ENCODE measurements around the gene PRODH.
"Not testable (repeated sequence)": the region's sequence is repeated elsewhere in the genome, so short reads cannot be mapped to it uniquely, and the experiment has no call there.

Gene PRODH

GRCh38 chr22:18967391-18968010 lies 31.4 kb upstream of the PRODH start:
- DNase-seq: not testable (repeated sequence)

GRCh38 chr22:18966748-18967147 lies 30.7 kb upstream of the PRODH start:
- DNase-seq: no peak

GRCh38 chr22:18965526-18966421 lies 29.7 kb upstream of the PRODH start:
- no peak for DNase-seq

DNA sequence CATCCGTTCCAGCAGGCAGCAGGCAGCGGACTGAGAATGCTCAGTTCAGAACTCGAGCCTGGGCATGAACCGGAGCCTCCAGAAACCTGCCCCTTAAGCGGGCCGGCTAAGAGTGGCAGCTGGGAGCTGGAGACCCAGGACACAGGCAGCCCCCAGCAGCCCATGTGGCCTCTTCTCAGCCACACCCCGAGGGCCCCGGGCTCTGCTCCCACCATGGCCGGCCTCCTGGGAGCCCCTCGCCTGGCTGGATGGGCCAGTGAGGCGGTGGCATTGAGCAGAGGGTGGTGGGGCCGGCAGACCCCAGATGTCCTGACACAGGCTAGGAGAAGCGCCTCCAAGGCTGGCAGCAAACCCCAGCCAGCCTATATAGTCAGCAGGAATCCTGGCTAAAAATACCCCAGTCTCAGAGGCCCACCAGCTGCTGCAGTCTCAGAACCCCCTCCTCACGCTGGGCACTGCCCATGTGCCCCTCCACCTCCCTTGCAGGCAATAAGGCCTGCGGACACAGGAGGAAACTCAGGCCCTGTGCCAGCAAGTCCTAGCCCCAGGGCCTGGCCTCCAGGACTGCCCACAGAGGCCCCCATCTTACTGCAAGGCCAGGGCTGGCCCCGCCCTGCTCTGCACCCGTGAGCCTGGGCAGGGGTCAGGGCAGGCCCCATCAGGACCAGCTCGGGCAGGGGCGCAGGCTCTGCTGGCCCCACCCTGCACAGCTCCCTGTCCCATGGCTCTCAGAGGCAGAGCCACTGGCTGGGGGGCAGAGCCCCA lies 28.6 kb upstream of the PRODH start:
- not testable (repeated sequence) for DNase-seq

DNA sequence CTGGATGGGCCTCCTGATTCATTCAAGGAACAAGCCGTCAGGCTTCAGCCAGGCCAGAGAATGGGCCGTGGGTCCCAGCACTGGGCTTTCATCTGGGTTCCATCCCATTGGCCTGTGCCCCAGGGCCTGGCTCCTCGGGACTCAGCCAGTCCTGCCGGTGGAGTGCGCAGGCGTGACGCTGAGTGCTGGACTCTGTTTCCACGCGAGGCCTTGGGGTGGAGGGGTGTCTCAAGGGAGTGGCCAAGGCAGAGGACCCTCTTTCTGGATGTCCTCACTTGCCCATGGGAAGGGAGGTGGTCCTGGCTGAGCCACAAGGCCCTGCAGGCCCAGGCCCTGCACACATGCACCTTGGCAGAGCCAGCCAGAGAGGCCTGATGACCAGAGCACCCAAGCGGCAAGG lies 28.0 kb upstream of the PRODH start:
- not testable (repeated sequence) for DNase-seq

- DNase-seq: no peak
Observed at GRCh38 chr22:18962308-18962635, 26.2 kb upstream of the PRODH start.

DNA sequence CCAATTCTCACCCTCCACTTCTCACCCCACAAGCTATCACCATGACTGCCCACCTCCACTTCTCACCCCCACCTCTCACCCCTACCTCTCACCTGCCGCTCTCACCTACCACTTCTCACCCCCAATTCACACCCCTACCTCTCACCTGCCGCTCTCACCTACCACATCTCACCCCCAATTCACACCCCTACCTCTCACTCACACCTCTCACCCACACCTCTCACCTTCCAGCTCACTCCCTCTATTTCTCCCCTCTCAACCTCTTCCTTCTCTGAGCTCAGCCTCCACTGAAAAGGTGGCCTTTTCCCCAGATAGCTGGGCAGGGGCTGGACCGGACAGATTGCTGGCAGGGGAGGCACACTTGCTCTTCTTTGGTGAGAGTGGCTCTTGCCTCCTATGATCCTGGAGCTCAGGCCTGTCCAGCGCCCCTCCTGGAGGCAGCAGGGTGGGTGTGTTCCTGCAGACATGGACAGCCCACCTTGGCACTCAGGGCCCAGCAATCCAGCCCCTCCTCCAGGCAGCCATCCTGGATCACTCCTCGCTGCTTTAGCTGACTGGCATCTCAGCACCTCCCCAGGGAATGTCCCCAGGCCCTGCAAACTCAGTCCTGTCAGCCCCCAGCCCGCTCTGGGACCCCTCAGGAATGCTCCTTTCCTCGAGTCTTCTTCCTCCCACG lies 25.7 kb upstream of the PRODH start:
- DNase-seq: not testable (repeated sequence)

DNA sequence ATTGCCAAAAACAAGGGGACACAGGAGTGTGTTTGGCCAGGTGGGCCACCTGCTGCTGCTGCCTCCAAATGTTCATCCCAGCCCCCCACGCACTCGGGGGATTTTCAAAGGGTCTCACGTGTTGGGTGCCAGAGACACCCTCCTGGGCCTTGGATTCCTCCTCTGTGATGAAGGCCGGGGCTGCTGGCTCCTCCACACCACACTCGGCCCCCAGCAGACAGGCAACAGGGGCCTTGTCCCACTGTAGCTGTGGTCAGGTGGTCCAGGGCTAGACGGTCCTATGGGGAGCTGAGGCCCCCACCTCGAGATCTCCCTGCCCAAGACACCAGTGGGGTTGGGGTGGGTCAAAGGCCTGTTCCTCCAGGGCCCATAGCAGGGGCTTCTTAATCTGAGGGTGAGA lies 25.1 kb upstream of the PRODH start:
- not testable (repeated sequence) for DNase-seq

DNA sequence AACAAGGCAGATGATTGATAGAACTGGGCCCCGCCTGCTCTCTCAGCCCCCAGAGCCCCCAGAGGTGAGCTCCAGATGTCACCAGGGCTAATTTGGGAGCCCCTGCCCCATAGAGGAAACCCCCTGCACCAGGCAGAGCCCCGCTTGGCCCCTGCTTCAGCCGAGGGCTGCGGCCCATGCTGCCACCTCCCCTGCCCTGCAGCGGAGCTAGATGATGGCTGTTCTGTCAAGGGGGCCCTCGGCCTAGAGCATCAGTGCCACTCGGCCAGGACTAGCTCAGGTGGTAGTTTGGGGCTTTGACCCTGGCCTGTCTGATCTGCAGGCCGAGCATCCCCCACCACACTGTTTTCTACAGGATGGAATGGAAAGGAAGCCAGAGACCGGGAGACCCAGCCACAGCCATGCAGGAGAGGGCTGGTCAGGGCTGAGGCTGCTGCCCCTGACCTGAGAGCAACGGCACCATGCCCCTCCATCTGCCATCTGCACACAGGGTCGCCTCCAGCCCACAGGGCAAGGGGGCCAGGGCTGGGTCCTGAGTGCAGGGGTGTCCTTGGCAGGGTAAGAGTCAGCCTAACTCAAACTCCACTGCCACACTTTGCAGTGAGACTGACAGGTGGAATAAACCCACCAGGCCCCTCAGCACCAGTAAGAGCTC lies 24.2 kb upstream of the PRODH start:
- DNase-seq: not testable (repeated sequence)

DNA sequence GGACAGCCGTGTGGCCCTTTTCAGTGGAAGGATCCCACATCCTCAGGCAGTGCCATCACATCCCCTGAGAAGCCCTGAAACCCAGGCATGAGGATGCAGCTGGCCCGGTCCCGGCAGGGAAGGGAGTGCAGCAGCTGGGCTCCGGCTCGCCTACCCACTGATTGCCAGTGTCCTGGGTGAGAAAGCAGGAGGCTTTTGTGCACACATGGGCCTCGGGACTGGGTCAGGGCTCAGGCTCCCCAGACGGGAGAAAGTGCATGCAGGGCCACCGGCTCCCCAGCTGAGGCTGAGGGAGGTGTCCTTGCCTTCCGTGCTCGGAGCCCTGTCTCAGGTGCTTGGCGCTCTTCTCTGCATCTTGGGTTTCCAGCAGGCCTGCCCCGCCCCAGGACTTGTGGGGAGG lies 23.6 kb upstream of the PRODH start:
- DNase-seq: not testable (repeated sequence)

DNA sequence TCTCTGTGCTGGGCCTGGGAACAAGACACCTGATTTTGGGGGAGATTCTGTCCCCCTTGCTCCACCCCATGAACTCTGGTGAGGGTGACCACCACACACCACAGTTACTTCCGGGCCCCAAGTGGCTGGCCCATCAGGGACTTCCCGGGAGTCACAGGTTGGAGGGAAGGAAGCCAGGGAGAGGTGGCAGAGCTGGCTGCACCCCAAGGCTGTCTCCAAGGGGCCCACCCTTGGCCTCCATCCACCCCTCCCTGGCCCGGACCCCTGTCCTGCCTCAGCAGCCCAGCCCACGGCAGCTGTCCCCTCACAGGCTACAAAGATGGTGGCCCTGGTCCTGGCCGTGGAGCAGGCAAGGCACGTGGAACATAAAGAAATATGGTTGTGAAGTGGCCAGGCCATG lies 23.2 kb upstream of the PRODH start:
- DNase-seq: not testable (repeated sequence)

DNA sequence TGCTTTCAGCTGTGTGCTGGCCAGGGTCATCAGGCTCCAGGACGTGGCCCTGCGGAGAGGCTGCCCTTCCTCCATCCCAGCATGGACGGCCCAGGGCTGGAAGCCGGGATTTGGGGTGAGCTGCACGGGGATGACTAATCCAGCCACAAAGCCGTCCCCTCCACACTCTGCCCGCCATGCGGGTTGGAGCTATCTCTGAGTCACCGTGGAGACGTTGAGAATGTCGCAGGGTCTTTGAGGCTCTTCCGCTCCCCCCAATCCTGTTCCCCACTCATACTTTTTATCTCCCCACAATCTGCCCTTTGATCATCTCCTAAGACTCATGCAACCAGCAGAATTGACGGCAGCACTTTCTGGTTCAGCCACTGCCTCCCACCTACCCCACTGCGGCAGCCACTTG lies 22.6 kb upstream of the PRODH start:
- DNase-seq: not testable (repeated sequence)

GRCh38 chr22:18958321-18958705 lies 22.2 kb upstream of the PRODH start:
- DNase-seq: not testable (repeated sequence)

GRCh38 chr22:18957621-18958320 lies 21.7 kb upstream of the PRODH start:
- DNase-seq: not testable (repeated sequence)

DNA sequence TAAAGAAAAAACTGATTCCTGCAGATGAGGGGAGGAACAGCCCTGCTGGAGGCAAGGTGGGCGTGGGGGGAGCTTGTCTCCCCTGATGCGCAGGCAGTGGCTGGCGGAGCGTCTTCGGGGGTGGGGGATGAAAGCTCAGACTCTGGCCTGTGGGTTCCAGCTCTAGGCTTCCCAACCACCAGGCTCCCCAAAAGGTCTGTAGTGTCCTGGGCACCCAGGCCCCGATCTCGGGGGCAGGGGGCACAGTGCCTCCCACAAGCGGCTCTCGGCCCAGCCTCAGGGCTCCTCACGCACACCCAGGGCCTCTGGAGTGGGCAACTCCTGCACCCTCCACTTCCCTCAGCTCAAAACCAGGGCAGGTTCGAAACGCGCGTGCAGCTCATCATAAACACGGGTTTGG lies 20.9 kb upstream of the PRODH start:
- not testable (repeated sequence) for DNase-seq

- DNase-seq: not testable (repeated sequence)
Observed at GRCh38 chr22:18956121-18956895, 20.2 kb upstream of the PRODH start.

- DNase-seq: no peak
Observed at GRCh38 chr22:18955696-18956095, 19.6 kb upstream of the PRODH start.

DNA sequence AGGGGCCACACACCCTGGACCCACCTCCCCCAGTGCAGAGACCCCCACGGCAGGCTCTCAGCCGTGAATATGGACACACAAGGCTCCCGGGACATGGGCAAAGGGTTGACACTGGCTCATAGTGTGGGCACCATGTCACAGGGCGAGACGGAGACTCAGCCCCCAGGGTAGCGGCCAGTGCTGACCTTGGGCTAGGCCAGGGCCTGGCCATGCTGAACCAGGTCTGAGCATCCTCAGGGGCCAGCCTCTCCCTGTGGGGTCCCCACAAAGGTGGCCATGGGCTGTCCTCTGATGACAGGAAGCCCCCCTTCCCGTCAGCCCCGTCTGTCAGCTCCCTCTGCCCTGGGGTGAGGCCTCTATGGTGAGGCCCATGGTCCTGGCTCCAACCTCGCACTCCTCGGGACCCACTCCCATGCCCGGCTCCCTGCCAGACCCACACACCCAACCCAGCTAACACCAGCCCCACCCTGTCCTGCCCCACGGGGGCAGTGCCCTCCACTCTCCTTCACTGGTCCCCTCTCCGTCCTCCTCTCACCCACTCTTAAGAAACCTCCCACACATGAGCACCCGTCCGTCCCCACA lies 19.0 kb upstream of the PRODH start:
- DNase-seq: no peak

GRCh38 chr22:18954303-18954989 lies 18.4 kb upstream of the PRODH start:
- DNase-seq: peak; percentile 55

DNA sequence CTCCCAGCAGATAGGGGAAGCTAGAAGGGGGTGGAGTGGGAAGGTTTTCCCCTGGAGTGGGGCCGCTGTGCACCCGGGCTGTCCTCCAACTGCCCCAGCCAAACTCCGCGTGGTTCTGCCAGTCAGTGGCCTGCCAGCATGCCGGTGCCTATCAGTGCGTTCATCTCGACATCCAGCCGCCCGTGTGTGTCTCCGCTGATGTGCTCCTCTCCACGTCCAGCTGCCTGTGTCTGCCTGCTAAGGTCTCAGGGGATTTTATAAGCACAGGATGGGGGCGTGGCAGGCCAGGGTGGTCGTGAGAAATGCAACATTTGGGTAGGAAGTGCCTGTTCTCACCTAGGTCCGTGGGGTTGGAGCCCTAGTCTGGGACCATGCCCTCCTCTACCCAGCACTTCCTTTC lies 17.0 kb upstream of the PRODH start:
- DNase-seq: not testable (repeated sequence)
